ENCODE results near the gene MYL3.

The MYL3 gene

GRCh38 chr3:46889381-46890110 lies 26.3 kb upstream of the MYL3 start:
- no peak for TF ChIP-seq CTCF (conservative IDR thresholded peaks at IDR 0.05; ENCODE audit: low read depth, low read length)
- no peak overlapping the region for H3K4me3 ChIP-seq (ENCODE audit: low read length)
- DNase-seq (ENCODE audit: low read depth), result no peak

- TF ChIP-seq CTCF (conservative IDR thresholded peaks at IDR 0.05; ENCODE audit: low read depth, low read length), result no peak
- no peak for DNase-seq (ENCODE audit: low read depth)
- no peak overlapping the region for H3K4me3 ChIP-seq (ENCODE audit: low read length)
Measured at GRCh38 chr3:46888705-46889104, 25.5 kb upstream of the MYL3 start.

GRCh38 chr3:46887980-46888494 lies 24.8 kb upstream of the MYL3 start:
- H3K4me3 ChIP-seq (ENCODE audit: low read length), result no peak overlapping the region
- DNase-seq (ENCODE audit: low read depth), result no peak

GRCh38 chr3:46885612-46886011 lies 22.4 kb upstream of the MYL3 start:
- H3K4me3 ChIP-seq (ENCODE audit: low read length), result no peak overlapping the region
- no peak for TF ChIP-seq CTCF (conservative IDR thresholded peaks at IDR 0.05; ENCODE audit: low read depth, low read length)
- no peak for DNase-seq (ENCODE audit: low read depth)

More at GRCh38 chr3:46887980-46888494, 24.8 kb upstream of the MYL3 start:
- TF ChIP-seq CTCF (conservative IDR thresholded peaks at IDR 0.05; ENCODE audit: low read depth, low read length), result no peak

DNA sequence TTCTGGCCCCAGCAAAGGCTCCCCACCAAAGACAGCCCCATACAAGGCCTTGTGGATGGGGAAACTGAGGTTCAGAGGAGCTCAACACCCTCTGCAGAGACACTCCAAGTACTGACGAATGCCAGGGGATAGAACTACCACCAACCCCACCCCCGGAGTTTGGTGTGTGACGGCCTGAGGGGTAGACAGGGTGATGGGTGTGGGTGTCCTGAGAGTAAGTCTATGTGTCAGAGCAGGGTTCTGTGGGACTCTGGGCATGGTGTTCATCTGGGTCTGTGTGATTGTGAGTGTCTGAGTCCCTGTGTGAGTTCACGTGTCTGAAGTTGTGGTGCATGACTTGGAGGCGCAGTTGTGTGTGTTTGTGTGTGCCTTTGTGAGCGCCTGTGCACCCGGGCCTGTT lies 21.7 kb upstream of the MYL3 start:
- H3K4me3 ChIP-seq (ENCODE audit: low read length), result no peak overlapping the region
- TF ChIP-seq CTCF (conservative IDR thresholded peaks at IDR 0.05; ENCODE audit: low read depth, low read length), result no peak
- no peak for DNase-seq (ENCODE audit: low read depth)

GRCh38 chr3:46884427-46884826 lies 21.2 kb upstream of the MYL3 start:
- TF ChIP-seq CTCF (conservative IDR thresholded peaks at IDR 0.05; ENCODE audit: low read depth, low read length), result no peak
- H3K4me3 ChIP-seq (ENCODE audit: low read length), result no peak overlapping the region
- DNase-seq (ENCODE audit: low read depth), result no peak

GRCh38 chr3:46883830-46884185 lies 20.6 kb upstream of the MYL3 start:
- DNase-seq (ENCODE audit: low read depth), result no peak
- TF ChIP-seq CTCF (conservative IDR thresholded peaks at IDR 0.05; ENCODE audit: low read depth, low read length), result no peak
- no peak overlapping the region for H3K4me3 ChIP-seq (ENCODE audit: low read length)

Data from retinal pigment epithelial cell (primary cell).